ENCODE measurements around the gene MAP1LC3B. TPM values are rescaled to one million over a fixed set of nuclear protein-coding genes. Genes with fewer than 3 reads are reported as not detected.

The MAP1LC3B gene
- total RNA-seq, 1 donor from 2014 or later = 41.2 TPM

DNA sequence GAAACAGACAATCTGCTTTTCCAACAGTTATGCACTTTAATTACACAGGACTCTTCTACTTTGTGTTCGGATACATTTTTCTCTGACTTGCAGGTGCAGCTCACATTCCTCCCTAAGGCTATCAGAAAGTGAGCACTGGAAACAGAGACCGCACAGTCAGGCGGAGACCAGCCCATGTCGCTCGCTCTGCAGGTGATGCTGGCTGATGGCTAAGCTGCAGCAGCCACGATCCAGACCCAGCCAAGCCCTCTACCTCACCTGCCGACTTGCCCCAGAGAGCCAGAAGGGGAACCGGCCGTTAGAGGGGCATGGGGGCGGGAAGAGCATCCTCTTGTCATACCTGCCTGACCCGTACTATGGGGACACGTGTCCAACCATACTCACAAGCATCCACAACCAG, 33.8 kb downstream of the MAP1LC3B start:
- DNase-seq (ENCODE audit: low read depth) = no peak

DNA sequence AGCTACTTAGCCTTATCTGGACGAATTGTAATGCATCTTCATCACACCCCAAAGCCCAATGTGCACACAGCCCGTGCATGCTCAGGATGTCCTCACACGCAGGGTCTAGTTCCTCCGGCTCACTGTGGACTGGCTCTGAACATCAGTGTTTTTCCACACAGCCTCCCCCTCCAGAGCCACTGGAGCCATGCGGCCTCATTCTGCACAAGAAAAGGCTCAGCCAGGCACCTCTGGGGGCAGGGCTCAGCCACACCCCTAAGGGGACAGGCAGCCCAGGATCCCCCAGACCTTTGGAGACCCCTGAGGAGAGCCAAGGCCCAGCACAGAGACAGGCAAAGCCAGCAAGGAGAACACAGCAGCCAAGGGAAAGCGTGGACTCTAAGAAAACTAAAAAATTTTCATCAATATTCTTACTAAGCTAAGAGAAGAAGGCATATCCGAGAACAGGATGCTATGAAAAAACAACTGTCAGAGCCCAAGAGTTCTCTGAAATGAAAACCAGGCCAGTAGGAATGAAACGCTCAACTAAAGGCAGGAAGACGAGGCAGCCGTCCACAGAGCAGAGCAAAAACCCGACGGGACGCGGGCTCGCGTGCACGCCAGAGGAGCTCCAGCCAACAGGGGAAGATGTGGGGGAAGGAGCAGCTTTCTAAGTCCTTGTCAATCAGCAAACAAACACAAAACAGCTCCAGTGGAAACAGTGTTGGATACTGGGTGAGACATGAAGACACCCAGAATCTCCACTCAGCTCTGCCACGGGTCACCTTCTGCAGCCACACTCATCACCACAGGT, 34.5 kb downstream of the MAP1LC3B start:
- DNase-seq (ENCODE audit: low read depth) = no peak

- DNase-seq (ENCODE audit: low read depth) = peak; percentile 54
These were observed 39.8 kb downstream of the MAP1LC3B start for GRCh38 chr16:87431926-87432325.

DNA sequence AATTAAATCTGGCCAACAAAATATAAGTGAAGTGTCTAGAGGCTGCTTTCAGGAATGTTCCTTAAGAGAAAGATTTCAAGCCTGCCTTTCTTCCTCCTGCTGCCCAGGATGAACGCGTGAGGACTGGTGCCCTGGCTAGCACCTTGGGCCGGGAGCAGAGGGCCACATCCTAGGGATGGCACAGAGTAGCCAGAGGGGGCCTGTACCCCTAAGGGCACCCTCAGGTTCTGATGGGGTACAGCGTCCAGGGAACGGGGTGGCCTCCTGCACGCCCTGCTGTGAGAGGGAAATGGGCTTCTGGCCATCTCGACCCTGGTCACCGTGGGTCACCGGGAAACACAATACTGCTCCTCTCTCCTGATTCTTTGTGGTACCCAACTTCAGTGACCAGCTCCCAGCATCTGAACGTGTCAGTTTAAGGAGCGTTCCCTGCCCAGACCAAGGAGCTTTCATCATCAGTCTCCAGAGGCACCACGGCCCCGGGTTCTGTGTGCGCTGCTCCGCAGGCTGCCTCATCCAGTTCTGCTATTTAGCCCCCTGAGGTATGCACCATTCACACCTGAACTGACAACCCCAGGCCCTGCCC, 40.3 kb downstream of the MAP1LC3B start:
- DNase-seq (ENCODE audit: low read depth) = no peak

- DNase-seq (ENCODE audit: low read depth) = no peak
These were observed 42.1 kb downstream of the MAP1LC3B start for GRCh38 chr16:87434146-87434667.

GRCh38 chr16:87435372-87436224, 43.5 kb downstream of the MAP1LC3B start:
- DNase-seq (ENCODE audit: low read depth) = no peak

DNA sequence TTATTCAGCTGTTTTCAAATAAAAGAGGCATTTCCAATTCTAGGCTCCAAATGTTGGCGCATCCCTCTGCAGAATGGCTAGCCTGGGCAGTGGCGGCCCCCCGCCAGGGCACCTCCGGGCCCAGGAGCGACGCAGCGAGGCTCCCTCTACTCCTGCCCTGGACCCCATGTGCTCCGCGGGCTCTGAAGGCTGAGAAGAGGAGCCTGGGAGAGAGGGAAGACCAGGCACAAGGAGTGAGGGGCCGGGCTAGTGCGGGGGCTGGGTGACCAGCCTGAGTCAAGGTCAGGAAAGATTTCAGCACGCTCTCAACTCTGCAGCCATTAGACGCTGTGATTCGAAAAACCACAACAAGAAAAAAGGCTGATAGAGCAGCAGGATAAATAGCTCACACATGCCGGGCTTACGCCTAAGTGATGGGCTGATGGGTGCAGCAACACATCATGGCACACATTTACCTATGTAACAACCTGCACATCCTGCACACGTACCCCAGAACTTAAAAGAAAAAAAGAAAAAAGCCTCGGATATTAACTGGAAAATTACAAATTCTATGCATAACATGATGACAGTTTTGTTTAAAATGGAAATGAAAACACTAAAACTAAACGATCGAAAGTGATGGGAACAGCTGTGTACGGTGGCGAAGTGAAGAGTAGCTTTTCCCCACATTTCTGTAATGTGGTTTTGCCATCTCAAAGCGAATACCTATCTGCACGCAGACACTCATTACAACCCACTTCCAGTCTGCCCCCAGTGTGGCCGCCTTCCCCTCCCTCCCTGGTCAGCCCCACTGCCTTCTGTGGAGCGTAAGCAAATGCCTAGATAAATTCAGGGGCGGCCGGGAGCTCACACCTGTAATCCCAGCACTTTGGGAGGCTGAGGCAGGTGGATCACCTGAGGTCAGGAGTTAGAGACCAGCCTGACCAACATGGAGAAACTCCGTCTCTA, 44.4 kb downstream of the MAP1LC3B start:
- peak; percentile 50 for DNase-seq (ENCODE audit: low read depth)

- no peak for DNase-seq (ENCODE audit: low read depth)
These were observed 45.2 kb downstream of the MAP1LC3B start for GRCh38 chr16:87437327-87437726.

GRCh38 chr16:87437911-87438610, 45.9 kb downstream of the MAP1LC3B start:
- DNase-seq (ENCODE audit: low read depth) = no peak

DNA sequence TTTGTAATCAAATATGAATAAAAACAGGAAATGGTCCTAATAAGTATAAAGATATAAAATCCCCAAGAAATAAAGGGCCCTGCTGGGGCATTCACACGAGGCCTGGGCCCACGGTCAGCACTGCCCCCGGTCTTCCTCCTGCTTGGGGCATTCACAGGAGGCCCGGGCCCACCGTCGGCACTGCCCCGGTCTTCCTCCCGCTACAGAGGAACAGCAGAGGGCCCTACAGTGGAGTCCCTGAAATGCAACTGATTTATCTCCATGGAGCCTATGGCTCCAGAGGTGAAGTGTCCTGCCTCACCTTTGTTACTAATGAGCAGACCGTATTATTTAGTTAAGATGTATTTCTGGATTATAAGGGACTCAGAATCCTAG, 46.5 kb downstream of the MAP1LC3B start:
- DNase-seq (ENCODE audit: low read depth) = no peak

DNA sequence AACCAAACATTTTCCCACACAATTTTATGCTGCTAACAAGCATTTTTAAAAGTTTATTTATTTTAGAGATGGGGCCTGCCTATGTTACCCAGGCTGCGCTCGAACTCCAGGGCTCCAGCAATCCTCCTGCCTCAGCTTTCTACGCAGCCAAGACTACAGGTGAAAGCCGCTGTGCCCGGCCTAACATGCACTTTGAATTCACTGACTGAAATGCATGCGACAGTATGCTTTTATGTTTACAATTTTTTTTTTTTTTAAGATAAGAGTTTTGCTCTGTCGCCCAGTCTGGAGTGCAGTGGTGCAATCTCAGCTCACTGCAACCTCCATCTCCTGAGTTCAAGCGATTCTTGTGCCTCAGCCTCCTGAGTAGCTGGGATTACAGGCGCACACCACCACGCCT, 47.8 kb downstream of the MAP1LC3B start:
- no peak for DNase-seq (ENCODE audit: low read depth)

- DNase-seq (ENCODE audit: low read depth) = no peak
These were observed 49.9 kb downstream of the MAP1LC3B start for GRCh38 chr16:87441886-87442580.

DNA sequence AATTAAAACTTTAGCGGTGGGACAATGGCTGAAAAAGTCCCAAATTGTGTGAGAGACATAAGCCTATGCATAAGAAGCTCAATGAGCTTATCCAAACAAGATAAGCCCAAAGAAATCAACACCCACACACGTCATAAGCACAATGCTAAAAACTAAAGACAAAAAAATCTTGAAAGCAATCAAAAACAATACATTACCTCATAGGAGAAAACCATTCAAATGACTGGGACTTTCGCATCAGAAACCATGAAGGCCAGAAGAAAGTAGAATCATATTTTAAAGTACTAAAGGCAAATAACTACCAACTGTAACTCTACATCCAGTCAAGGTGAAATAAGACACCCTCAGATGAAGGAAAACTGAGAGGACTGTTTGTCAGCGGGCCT, 50.4 kb downstream of the MAP1LC3B start:
- no peak for DNase-seq (ENCODE audit: low read depth)

DNA sequence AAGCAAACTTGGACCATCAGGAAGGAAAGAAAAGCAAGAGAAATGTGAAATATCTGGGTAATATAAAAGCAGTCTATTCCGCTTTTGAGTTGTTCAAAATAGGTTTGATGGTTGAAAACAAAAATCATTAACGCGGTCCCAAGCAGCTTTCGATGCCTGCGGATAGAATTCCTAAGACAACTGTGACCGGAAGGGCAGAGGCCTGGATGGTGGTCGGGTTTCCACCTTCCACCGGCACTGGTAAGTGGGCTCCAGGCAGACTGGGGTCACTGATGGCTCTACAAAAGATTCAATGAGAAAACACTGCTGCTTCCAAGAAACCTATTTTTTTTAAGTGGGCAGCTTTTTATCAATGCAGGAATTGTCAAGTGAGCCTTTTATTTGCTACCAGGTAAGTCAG, 50.9 kb downstream of the MAP1LC3B start:
- no peak for DNase-seq (ENCODE audit: low read depth)

DNA sequence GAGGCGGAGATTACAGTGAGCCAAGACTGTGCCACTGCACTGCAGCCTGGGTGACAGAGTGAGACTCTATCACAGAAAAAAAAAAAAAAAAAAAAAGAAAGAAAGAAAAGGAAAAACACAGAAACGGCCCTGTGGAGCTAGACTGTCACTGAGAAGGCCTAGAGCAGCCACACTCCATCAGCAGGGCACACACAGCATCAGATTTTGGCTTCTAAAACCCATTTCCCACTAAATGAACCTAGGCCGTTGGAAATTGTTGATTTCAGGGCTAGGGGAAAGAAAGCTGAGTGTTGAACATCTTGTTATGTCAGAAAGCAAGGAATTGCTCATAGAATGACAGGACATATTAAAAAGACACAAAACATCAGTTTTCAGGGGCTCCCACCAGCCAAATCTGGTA, 51.8 kb downstream of the MAP1LC3B start:
- DNase-seq (ENCODE audit: low read depth) = no peak

- no peak for DNase-seq (ENCODE audit: low read depth)
These were observed 53.4 kb downstream of the MAP1LC3B start for GRCh38 chr16:87445486-87445885.

DNA sequence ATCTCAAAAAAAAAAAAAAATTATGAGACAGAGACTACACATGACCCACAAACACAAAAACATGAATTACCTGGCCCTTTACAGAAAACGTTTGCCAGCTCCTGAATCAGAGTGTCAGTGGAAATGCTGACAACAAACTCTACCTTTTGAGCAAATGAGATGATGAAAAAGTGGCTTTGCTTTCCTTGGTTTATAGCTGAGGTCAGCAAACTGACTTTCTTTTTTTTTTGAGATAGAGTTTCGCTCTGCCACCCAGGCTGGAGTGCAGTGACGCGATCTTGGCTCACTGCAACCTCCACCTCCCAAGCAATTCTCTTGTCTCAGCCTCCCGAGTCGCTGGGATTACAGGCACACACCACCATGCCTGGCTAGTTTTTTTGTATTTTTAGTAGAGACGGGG, 54.3 kb downstream of the MAP1LC3B start:
- DNase-seq (ENCODE audit: low read depth) = no peak

DNA sequence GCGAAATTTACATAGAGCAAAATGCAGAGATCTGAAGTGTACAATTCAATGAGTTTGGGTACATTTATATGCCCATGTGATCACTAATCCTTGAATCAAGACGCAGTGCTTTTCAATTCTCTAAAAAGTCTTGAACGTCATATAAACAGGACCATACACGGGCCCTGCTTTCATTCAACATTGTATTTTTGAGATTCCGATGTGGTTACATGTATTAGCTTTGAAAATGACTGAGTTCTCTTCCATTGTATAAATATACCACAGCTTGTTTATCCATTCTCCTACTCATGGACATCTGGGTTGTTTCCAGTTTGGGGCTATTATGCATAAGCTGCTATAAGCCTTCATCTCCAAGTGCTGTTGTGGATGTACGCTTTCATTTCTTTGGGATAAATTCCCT, 55.2 kb downstream of the MAP1LC3B start:
- no peak for DNase-seq (ENCODE audit: low read depth)

DNA sequence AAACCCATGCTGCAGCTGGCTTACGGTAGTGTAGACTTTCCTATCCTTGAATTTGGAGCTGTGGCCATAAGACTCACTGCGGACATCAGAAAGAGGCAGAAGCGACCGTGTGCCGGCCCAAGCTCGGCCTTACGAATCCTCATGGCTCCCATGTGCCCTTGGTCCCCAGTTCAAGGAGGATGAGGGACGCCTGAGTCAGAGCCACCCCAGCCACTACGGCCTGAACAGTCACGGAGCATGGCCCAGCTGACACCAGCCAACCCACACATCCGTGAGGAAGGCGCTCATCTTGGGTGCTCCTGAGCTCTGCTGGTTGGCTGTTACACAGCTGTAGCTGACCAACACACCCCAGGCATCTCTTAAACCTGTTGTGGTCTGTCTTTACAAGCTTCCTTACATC, 56.7 kb downstream of the MAP1LC3B start:
- no peak for DNase-seq (ENCODE audit: low read depth)

Measured in myocyte (in vitro differentiated cells).